ENCODE data around the gene ESPNL. TPM values are rescaled to one million over a fixed set of nuclear protein-coding genes. Genes with fewer than 3 reads are reported as not detected.

ESPNL gene
- total and polyA plus RNA-seq, 4 donors: 0.08 to 0.59 (median 0.35) TPM

DNA sequence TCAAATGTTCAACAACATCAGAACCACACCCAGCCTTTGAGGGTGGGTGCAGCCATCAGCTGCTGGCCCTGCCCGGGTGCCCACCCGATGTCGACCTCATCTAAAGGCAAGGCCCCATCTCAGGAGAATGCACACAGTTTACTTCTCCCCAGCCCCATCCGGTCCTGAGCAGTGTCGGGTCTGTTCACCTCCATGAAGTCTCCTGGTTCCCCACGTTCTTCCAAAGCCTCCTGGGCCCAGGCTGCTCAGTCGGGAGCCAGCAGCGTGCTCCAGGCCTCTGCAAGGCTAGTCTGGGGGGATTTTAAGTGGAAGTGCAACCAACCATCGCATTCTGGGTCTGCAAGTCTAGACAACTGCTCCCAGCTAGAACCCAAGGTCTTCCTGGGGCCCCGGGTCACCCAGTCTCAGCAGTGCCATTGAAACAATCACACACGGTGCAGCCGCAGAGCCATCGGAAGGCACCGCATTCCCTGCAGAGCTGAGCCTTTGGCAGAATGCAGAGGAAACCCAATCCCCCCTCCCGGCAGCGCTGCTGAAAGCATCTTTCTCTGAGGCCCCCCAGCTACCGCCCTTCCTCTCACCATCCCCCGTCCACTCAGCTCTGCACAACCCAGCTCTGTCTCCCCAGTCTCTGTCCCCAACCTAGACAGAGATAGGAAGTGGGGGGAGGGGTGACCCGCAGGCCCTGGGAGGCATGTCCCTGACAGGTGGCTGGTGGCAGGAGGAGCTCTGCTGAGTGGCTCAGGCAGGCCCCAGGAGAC, 8.5 kb downstream of the ESPNL start:
- Histone ChIP-seq H3K27me3 (ENCODE audit: control insufficient read depth in 4 of 4, insufficient read depth in 4 of 4, low read length in 3 of 4) (no peaks in the 10 kb centered on the region), H3K36me3 (ENCODE audit: control insufficient read depth in 4 of 4, insufficient read depth in 3 of 4, low read depth in 1 of 4, low read length in 3 of 4) (no peaks in the 10 kb centered on the region), H3K4me1 (ENCODE audit: control insufficient read depth in 4 of 4, insufficient read depth in 4 of 4, low read length in 3 of 4) (peaks cover 4 to 18% (median 12%) of the 10 kb centered on the region in 4 donors), H3K27ac (ENCODE audit: low read depth in 1 of 2, low read length in 2 of 2) (no peak overlapping the region), H3K9me3 (ENCODE audit: control insufficient read depth in 4 of 4, low read length in 3 of 4) (no peaks in the 10 kb centered on the region), H3K9ac (ENCODE audit: low read depth in 1 of 2, low read length in 2 of 2) (no peak overlapping the region), H3K4me3 (ENCODE audit: low read depth in 1 of 3, low read length in 3 of 3) (no peak overlapping the region)
- no peak for DNase-seq (ENCODE audit: low spot score)
- 72% methylated on average over 19 of the region's 19 CpGs for WGBS
- TF ChIP-seq FOXA2 (IDR thresholded peaks at IDR 0.05) (no peak), REST (IDR thresholded peaks at IDR 0.05) (no peak)

- Histone ChIP-seq H3K27me3 (ENCODE audit: control insufficient read depth in 4 of 4, insufficient read depth in 4 of 4, low read length in 3 of 4) (no peaks in the 10 kb centered on the region), H3K4me1 (ENCODE audit: control insufficient read depth in 4 of 4, insufficient read depth in 4 of 4, low read length in 3 of 4) (peaks cover 0 to 3% (median 1%) of the 10 kb centered on the region in 4 donors), H3K36me3 (ENCODE audit: control insufficient read depth in 4 of 4, insufficient read depth in 3 of 4, low read depth in 1 of 4, low read length in 3 of 4) (no peaks in the 10 kb centered on the region), H3K27ac (ENCODE audit: low read depth in 1 of 2, low read length in 2 of 2) (no peak overlapping the region), H3K4me3 (ENCODE audit: low read depth in 1 of 3, low read length in 3 of 3) (no peak overlapping the region), H3K9ac (ENCODE audit: low read depth in 1 of 2, low read length in 2 of 2) (no peak overlapping the region), H3K9me3 (ENCODE audit: control insufficient read depth in 4 of 4, low read length in 3 of 4) (no peaks in the 10 kb centered on the region)
- no peak for DNase-seq (ENCODE audit: low spot score)
- TF ChIP-seq ZBTB33 (IDR thresholded peaks at IDR 0.05): no peak
- no peak for TF ChIP-seq GABPA (IDR thresholded peaks at IDR 0.05 in 1 of 2, conservative IDR thresholded peaks at IDR 0.05 in 1 of 2)
- TF ChIP-seq TAF1 (conservative IDR thresholded peaks at IDR 0.05): no peak
- TF ChIP-seq NR2F2 (IDR thresholded peaks at IDR 0.05): no peak
- TF ChIP-seq RAD21 (IDR thresholded peaks at IDR 0.05): no peak
- no peak for TF ChIP-seq SP1 (IDR thresholded peaks at IDR 0.05)
- TF ChIP-seq HNF4G (IDR thresholded peaks at IDR 0.05): no peak
- TF ChIP-seq HNF4A (conservative IDR thresholded peaks at IDR 0.05): no peak
- no peak for TF ChIP-seq YY1 (IDR thresholded peaks at IDR 0.05)
- no peak for TF ChIP-seq RXRA (IDR thresholded peaks at IDR 0.05)
- TF ChIP-seq JUND (IDR thresholded peaks at IDR 0.05): no peak
- WGBS: 97% methylated on average over 13 of the region's 13 CpGs
These were observed 13.5 kb downstream of the ESPNL start for GRCh38 chr2:238113611-238114010.
